Keratinocyte (primary cell): Measurements from ENCODE around the gene METTL25B.

Experiments used
- CTCF ChIP-seq, 3 experiments: IDR thresholded peaks in 1 of 3; conservative IDR thresholded peaks in 1 of 3; optimal IDR thresholded peaks in 1 of 3; 2 replicates in 2 of 3; 3 replicates in 1 of 3; pipeline versions ENCODE3 to v1.5.1; 2011; ENCODE audit warnings: low read length in 3 of 3, mild to moderate bottlenecking in 3 of 3, moderate library complexity in 2 of 3, control low read depth in 1 of 3, inconsistent platforms in 1 of 3; ENCODE audit not compliant: insufficient read depth in 2 of 3; ENCODE audit errors: extremely low read depth in 1 of 3
- EZH2 ChIP-seq: IDR thresholded peaks from one replicate; pipeline ENCODE4 v1.6.1; 2012; ENCODE audit warnings: inconsistent platforms, mild to moderate bottlenecking, low read length, moderate library complexity

GRCh38 chr1:156767101-156767878 lies 39.0 kb downstream of the METTL25B start, which contains the start of gene PRCC:
- TF ChIP-seq EZH2, result no peak
- no peak for TF ChIP-seq CTCF (optimal IDR thresholded peaks at IDR 0.05 in 1 of 3, IDR thresholded peaks at IDR 0.05 in 1 of 3, conservative IDR thresholded peaks at IDR 0.05 in 1 of 3; ENCODE audit: extremely low read depth in 1 of 3, insufficient read depth in 2 of 3, low read length in 3 of 3)
